NCI-H82 treated with DMSO at 0.1 percent for 48 hours (cell line): Measurements from ENCODE around the gene L3MBTL3.

Experiments used
- DNase-seq: peaks from one replicate; lab custom pipeline; 2025; ENCODE audit not compliant: unreplicated experiment; lab: John Stamatoyannopoulos, UW

The L3MBTL3 gene

DNA sequence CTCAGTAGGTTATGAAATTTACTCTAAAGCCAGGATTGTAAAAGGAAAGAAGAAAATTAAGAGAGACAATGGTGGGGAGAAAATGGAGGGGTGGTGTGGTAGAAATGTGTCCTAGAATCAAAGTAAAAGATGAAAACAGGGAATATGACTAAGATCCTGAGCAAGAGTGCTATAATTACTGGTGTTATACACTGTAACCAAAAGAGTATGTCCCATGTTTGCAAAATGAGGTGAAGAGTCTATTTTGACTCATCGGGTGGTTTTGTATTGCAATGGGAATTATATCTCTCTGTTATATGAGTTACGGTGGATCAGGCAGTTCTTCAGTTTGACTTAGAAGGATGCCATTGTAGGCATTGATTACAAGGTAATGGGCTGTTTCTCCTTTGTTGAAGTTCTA lies 8.5 kb downstream of the L3MBTL3 start:
- DNase-seq, result no peak

DNA sequence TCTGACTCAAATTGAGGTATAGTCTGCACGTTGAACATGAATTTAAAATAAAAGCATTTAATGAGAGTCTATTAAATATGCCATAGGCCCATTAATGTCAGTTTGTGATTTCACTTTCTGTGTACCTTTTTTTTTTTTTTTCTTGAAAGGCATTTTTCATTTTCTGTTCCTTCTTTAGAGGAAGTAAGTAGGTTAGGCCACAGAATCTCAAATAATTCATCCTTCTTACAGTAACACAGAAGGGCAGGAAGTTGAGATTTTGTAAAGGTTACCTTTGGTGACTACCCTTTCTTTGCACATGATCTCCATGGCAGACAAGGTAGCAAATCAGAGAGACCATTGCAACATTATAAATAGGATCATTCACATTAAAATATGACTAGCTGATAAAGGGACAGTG lies 9.6 kb downstream of the L3MBTL3 start:
- no peak for DNase-seq

DNA sequence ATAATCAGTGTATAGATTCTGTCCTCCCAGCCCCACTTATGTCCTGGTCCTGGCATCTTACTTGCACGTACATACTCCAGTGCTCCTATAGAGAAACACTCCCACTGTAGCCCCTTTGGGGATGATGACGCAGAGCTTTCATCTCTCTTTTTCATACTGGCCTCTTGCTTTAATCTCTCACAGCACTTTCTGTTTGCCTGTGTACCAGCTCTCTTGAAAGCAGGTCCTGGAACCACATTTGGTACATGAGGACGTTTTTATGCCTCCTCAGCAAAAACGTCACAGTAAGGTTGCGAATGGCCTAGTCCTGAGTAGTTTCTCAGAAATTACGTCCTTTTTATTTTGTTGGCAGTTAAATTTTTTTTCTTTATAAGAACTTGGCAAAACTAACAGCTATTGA lies 10.8 kb downstream of the L3MBTL3 start:
- DNase-seq, result no peak

DNA sequence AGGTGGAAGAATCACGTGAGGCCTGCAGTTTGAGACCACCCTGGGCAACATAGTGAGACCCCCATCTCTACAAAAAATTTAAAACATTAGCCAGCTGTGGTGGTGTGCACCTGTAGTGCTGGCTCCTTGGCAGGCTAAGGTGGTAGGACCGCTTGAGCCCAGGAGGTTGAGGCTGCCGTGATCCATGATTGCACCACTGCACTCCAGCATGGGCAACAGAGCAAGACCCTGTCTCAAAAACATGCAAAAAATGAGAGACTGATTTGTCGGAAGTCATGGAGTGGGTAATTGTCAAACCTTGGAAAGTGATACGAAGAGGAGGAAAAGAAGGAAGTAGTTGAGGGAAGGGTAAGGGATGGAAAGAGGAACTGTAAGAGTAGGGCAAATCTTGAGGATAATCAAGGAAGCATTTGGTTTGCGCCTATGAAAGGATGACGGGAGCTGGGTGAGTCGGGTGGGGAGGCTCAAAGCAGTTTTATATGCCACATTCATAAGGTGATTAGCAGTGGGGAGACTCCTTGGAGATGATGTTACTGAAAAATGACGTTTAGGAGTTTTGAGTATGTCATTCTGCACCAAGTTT lies 14.5 kb downstream of the L3MBTL3 start:
- DNase-seq, result no peak

- no peak for DNase-seq
These were observed 15.6 kb downstream of the L3MBTL3 start for GRCh38 chr6:130033949-130034348.

DNA sequence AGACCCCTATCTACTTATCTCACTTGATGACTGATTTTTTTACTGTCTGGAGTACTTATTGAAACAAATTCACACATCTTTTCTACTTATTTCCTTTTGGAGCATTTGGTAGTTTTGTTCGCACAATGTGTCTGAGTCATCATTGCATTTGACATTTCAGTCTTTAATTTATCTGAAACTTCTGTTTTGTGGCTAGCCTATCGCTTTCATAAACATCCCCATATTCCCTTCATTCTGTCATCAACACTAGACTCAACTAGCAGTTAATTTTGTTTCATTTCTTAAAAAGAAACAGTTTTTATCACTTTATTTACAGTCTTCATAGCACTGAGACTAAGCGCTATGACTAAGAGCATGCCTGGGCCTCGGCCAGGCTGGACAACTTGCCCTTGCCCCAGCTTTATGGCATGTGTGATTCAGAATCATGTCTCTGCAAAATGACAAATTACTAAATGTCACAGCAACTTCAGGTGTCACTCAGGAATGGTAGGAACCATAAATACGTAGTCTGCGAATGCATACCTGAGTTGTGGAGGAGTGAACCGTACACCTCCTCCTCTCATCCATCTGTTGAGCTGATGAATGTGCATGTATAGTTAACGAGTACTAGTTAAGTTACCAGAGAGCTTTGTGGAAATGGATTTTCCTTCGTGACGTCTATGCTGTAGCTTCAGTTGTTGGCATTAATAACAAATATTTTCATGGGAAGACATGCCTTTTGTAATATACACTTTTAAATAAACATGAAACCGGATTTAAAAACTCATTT lies 16.2 kb downstream of the L3MBTL3 start:
- no peak for DNase-seq

DNA sequence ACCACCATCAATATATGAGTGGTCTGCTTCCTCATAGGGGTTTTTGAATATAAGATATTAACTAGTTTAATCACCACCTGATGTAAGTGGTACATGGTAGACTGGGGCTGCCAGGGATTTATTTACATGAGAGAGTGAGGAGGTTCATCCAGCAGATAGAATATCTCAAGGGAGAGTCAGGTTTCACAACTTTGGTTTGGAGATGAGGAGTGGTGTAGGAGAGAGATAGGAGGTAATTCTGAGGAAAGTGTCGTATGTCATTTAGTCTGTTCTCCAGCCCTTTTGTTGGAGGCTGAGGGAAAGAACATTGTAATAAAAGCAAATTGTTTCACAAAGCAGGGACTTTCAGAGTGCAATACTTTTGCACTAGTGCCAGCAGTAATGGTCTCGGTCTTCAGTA lies 16.8 kb downstream of the L3MBTL3 start:
- DNase-seq, result no peak

GRCh38 chr6:130037207-130037811 lies 18.9 kb downstream of the L3MBTL3 start:
- DNase-seq, result no peak

- no peak for DNase-seq
These were observed 23.2 kb downstream of the L3MBTL3 start for GRCh38 chr6:130041594-130041993.

- DNase-seq, result no peak
These were observed 25.0 kb downstream of the L3MBTL3 start for GRCh38 chr6:130043344-130043743.

DNA sequence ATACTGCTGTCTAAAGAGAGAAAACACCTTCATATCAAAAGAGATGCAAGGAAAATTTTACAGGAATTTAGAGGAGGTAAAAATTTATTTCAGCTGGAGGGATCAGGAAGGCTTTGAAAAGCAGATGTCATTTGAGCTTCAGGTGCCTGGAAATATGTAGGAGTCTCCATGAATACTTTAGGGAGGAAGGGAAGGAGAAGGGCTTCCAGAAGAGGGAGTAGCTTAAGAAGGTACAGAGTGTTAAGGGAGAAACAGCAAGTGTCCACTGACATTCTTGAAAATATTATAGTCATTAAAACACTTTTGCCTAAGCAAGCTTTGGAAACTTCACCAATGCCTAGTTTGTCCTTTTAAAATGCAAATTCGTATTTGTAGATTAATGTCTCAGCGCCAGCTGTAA lies 27.2 kb downstream of the L3MBTL3 start:
- DNase-seq, result no peak

DNA sequence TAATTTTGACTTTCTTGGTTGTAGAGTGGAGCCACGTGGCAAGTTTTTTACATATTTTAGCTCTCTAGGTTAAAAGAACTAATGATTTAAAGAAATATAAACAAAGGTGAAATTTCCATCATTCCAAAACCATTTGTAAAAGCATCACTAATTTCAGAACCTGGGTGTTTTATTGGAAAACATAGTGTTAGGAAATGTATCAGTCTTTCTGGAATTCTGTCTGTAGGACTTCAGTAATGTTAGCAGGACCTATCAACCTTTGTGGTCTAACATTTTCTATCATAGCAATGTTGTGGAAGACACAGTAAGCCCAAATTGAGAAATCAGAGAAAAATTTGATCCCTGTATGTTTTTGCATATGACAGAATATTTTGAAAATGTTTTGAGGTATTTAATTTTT lies 28.3 kb downstream of the L3MBTL3 start:
- DNase-seq, result no peak

DNA sequence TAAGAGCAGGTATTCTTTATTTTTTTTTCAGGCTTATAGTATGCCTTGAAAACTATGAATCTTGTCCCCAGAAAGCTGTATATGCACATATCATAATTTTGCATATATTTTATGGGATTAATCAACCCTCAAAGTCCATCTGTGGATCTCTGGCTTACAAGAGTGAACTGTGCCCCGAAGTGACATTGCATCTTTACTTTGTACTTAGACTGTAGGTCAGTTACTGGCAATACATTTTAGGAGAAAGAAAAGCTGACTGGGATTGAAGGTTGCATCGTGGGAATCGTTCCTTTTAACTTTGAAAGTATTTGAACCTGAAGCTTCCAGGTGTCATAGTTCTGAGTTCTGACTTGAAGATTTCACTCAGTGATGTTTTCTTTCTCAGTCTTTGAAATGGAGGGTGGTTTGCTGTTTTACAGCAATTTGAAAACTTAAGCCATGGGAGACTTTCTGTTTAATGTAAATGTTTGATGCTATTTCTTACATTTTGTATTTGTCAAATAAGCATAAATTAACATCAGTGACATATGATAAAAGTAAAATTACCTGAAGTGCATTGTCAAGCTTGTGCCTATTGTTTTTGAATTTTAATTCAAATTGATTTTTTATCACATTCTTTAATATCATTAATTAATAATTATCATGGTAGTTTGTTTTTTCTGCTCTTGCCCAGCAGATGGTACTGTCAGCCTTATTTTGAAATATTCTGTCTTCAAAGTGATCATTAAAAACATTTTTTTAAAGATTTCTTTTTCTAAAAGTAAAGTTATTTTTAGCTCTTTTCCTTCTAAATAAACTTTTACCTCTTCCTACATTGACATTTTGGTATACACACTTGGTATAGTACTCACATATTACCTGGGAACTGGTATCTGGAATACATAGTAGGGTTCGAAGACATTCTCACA lies 29.0 kb downstream of the L3MBTL3 start:
- no peak for DNase-seq

DNA sequence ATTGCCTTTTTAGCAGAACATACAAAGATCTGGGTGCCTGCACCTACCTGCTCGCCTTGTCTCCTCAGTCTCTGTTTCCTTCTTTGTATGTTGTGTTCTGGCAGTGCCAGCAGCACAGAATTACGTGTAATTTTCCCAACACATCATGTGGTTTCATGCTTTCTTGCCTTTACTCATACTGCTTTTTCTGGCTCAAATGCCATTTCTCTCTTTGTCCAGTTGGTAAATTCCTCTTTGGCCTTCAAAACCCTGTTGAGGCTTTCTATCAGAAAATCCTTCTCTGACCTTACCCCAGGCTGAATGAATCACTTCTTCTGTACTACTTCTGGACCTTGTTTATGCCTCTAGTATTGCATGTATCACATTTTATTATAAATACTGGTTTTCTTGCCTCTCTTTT lies 31.8 kb downstream of the L3MBTL3 start:
- no peak for DNase-seq

GRCh38 chr6:130054725-130055124 lies 36.3 kb downstream of the L3MBTL3 start:
- no peak for DNase-seq

- no peak for DNase-seq
These were observed 36.9 kb downstream of the L3MBTL3 start for GRCh38 chr6:130055271-130055670.

DNA sequence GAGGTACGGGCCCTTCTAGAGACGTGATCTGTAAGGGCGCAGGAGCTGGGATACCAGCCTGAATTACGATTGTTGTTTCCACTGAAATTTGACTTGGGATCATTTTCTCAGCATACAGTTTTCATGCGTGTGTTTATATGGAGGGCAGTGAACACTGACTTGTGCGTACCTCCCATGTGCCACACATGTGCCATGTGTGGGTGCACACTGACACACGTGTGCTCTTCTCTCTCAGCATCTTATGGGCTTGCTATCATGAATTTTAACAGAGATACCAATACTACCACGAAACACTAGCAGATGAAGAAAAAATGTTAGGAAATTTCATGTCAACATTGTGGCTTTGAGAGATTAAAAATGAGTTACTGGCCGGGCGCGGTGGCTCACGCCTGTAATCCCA lies 39.1 kb downstream of the L3MBTL3 start:
- no peak for DNase-seq

- DNase-seq, result no peak
These were observed 45.4 kb downstream of the L3MBTL3 start for GRCh38 chr6:130063806-130064205.

- no peak for DNase-seq
These were observed 47.3 kb downstream of the L3MBTL3 start for GRCh38 chr6:130065609-130066156.

- DNase-seq, result peak; percentile 23
These were observed 51.1 kb downstream of the L3MBTL3 start for GRCh38 chr6:130069485-130069884.

DNA sequence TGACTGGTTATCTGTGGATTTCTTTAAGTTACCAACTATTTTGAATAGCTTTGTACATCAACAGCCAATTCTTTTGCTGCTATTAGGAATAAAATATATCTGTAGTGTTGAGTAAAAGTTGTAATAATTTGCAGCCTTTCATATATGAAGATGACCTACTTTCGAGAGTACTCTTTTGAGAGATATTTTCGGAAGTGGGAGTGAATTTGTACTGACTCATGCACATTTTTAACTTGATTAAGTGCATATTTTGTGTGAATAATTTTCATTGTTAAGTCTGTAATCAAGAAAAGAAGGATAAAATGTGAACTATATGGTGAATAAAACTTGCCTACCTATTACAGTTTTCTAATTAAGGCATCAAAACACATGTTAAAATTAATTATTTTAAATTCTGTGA lies 51.9 kb downstream of the L3MBTL3 start:
- DNase-seq, result no peak
